DOHH2 (cell line): ENCODE results near the gene IFITM2.

Experiments used
- EZH2phosphoT487 ChIP-seq: fragments of 200-600 bp; sonication (generic); IDR thresholded peaks from 2 replicates; pipeline ENCODE4 v1.6.1; 2017; ENCODE audit warnings: borderline replicate concordance, mild to moderate bottlenecking, antibody characterized with exemption, low read length, moderate library complexity, mixed read lengths
- TF ChIP-seq, protein P1 (sequence below): fragments of 200-600 bp; sonication (generic); IDR thresholded peaks from one replicate; pipeline ENCODE4 v1.5.1; 2014; ENCODE audit warnings: antibody characterized with exemption, mild to moderate bottlenecking, low read depth, low read length; ENCODE audit not compliant: poor library complexity, severe bottlenecking

DNA sequence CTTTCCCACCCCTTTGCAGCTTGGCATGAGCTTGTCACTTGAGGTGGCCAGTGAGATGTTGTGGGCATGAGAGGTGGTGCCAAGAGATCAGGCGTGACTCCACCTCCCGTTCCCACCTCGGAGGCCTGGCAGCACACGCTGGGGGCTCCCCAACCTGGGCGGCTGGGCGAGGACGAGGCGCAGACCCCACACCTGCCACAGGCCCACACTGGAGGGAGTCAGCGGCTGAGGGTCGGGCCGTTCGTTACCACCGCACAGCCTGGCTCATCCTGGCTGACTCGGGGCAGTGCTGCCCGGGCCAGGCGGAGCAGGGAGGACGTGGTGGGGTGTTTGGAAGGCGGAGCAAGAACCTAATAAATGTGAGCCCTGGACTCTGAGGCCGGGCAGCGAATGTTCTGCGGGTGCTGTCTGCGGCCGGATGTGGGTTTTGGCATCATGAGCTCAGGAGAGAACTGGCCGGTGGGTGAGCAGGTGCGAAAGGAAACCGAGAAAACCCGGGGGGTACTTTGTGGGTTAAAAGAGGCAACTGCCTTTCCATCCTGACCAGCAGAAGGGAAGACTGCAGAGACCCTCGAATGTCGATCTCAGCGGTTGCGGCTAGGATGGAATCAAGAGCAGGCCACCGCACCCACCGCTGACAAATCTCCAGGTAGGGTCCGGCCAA, 23.2 kb downstream of the IFITM2 start:
- TF ChIP-seq, protein P1, sequence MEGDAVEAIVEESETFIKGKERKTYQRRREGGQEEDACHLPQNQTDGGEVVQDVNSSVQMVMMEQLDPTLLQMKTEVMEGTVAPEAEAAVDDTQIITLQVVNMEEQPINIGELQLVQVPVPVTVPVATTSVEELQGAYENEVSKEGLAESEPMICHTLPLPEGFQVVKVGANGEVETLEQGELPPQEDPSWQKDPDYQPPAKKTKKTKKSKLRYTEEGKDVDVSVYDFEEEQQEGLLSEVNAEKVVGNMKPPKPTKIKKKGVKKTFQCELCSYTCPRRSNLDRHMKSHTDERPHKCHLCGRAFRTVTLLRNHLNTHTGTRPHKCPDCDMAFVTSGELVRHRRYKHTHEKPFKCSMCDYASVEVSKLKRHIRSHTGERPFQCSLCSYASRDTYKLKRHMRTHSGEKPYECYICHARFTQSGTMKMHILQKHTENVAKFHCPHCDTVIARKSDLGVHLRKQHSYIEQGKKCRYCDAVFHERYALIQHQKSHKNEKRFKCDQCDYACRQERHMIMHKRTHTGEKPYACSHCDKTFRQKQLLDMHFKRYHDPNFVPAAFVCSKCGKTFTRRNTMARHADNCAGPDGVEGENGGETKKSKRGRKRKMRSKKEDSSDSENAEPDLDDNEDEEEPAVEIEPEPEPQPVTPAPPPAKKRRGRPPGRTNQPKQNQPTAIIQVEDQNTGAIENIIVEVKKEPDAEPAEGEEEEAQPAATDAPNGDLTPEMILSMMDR, result no peak
- no peak for TF ChIP-seq EZH2phosphoT487
